HEK293 (cell line): ENCODE measurements around the gene FIGNL1.

ENCODE experiments used
- ZNF16 ChIP-seq: fragments of 450-650 bp; formaldehyde crosslinking; IDR thresholded peaks from 2 replicates; pipeline ENCODE4 v1.5.1; 2016; ENCODE audit warnings: low read depth, missing biosample characterization, missing genetic modification characterization
- ZNF292 ChIP-seq: fragments of 450-650 bp; formaldehyde crosslinking; IDR thresholded peaks from 2 replicates; pipeline ENCODE4 v1.5.1; 2016; ENCODE audit warnings: low read depth, missing biosample characterization, missing genetic modification characterization, borderline replicate concordance
- ZNF302 ChIP-seq: fragments of 450-650 bp; formaldehyde crosslinking; IDR thresholded peaks from 2 replicates; pipeline ENCODE4 v1.5.1; 2016; ENCODE audit warnings: missing biosample characterization, missing genetic modification characterization, low read depth
- ZNF394 ChIP-seq: fragments of 450-650 bp; formaldehyde crosslinking; IDR thresholded peaks from 2 replicates; pipeline ENCODE4 v1.5.1; 2016; ENCODE audit warnings: missing biosample characterization, missing genetic modification characterization, mild to moderate bottlenecking, moderate library complexity, borderline replicate concordance
- TF ChIP-seq, protein P1 (sequence below): fragments of 450-650 bp; formaldehyde crosslinking; IDR thresholded peaks from 2 replicates; pipeline ENCODE4 v1.5.1; 2016; ENCODE audit warnings: missing biosample characterization, missing genetic modification characterization

DNA sequence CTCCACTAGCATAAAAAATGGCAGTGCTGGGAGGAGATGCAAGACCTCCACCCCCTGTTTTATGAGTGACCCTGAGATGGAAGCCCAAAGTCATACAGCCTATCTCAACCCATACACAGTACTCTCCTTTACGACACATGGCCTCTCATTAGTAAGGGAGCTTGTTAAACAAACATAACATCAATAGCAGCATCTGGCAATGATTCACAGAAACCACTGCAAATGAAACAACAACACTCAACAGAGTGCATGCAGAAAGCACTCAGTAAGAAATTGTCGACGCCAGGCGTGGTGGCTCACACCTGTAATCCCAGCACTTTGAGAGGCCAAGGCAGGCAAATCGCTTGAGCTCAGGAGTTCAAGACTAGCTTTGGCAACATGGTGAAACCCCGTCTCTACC, 27.5 kb upstream of the FIGNL1 start:
- TF ChIP-seq ZNF302 (no peak), ZNF16 (tag by site-specific recombination) (no peak), ZNF394 (tag by site-specific recombination) (no peak), ZNF292 (tag by site-specific recombination) (no peak)
- TF ChIP-seq, protein P1, sequence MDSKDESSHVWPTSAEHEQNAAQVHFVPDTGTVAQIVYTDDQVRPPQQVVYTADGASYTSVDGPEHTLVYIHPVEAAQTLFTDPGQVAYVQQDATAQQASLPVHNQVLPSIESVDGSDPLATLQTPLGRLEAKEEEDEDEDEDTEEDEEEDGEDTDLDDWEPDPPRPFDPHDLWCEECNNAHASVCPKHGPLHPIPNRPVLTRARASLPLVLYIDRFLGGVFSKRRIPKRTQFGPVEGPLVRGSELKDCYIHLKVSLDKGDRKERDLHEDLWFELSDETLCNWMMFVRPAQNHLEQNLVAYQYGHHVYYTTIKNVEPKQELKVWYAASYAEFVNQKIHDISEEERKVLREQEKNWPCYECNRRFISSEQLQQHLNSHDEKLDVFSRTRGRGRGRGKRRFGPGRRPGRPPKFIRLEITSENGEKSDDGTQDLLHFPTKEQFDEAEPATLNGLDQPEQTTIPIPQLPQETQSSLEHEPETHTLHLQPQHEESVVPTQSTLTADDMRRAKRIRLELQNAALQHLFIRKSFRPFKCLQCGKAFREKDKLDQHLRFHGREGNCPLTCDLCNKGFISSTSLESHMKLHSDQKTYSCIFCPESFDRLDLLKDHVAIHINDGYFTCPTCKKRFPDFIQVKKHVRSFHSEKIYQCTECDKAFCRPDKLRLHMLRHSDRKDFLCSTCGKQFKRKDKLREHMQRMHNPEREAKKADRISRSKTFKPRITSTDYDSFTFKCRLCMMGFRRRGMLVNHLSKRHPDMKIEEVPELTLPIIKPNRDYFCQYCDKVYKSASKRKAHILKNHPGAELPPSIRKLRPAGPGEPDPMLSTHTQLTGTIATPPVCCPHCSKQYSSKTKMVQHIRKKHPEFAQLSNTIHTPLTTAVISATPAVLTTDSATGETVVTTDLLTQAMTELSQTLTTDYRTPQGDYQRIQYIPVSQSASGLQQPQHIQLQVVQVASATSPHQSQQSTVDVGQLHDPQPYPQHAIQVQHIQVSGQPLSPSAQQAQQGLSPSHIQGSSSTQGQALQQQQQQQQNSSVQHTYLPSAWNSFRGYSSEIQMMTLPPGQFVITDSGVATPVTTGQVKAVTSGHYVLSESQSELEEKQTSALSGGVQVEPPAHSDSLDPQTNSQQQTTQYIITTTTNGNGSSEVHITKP, result no peak
